ENCODE results near the gene SEPTIN8. TPM values are rescaled to one million over a fixed set of nuclear protein-coding genes. Genes with fewer than 3 reads are reported as not detected.

SEPTIN8 gene
- total RNA-seq, 5 donors from 2014 or later (not counting 1 experiment from before 2014, with no cell fraction given), result 6.6 to 12.4 (median 11.0) TPM

DNA sequence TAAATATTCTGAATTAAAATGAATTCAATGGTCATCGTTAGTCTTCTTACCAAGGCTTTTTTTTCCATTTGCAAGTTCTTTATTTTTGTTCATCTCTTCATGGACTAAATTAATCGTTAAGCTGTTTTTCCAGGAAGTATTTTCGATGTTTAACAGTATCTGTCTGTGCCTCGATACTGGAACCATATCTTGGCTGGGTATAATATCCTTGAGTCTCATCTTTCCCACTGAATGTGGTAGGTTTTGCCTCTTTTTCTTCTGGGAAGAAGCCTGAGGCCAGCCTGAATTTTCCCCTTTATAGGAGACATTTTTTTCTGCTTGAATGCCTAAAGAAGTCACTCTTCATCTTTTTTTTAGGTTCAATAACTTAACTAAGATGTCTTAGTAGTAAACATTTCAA is 4.0 kb upstream of the SEPTIN8 start:
- no peak for ATAC-seq (replicated peaks in 1 of 4)
- H3K36me3 Mint-ChIP-seq, result no peaks in the 10 kb centered on the region
- H3K9me3 Mint-ChIP-seq, result no peaks in the 10 kb centered on the region
- ChIA-PET CTCF (interaction anchor here in 1 of 2 donors (0.7 kb wide), 1 partner anchor 71 kb away, joined by 3 read pairs; no protein-coding TSS in a partner anchor), POLR2A (interaction anchor here in 1 of 2 donors (0.6 kb wide), 1 partner anchor 75 kb away, joined by 3 read pairs; no protein-coding TSS in a partner anchor)
- no peak overlapping the region for H3K27ac ChIP-seq (ENCODE audit: low read length)
- peaks cover 3 to 17% of the 10 kb centered on the region in 2 experiments for H3K4me1 ChIP-seq (ENCODE audit: control insufficient read depth in 1 of 2, extremely low read depth in 1 of 2, insufficient read depth in 2 of 2, low read length in 2 of 2)
- no peaks in the 10 kb centered on the region for H3K36me3 ChIP-seq (ENCODE audit: control insufficient read depth in 2 of 2, extremely low read depth in 1 of 2, insufficient read depth in 1 of 2, low read length in 1 of 2)
- H3K9me3 ChIP-seq, result no peaks in the 10 kb centered on the region
- no peak overlapping the region for H3K4me3 ChIP-seq (ENCODE audit: control insufficient read depth in 1 of 2, extremely low read depth in 1 of 2, low read length in 1 of 2)
- H3K27me3 ChIP-seq (replicated peaks in 1 of 2; ENCODE audit: control insufficient read depth in 2 of 2, extremely low read depth in 1 of 2, insufficient read depth in 2 of 2, low read length in 1 of 2), result peaks cover 4 to 48% of the 10 kb centered on the region in 2 experiments
- peaks cover 21 to 35% (median 31%) of the 10 kb centered on the region in 3 donors for H3K4me1 Mint-ChIP-seq
- H3K27me3 Mint-ChIP-seq, result peaks cover 43 to 49% of the 10 kb centered on the region in 2 donors
- no peak overlapping the region for H3K27ac Mint-ChIP-seq
- no CpG with 5 or more reads among the region's 4 CpGs for WGBS (ENCODE audit: insufficient coverage)
- no peak for DNase-seq
- H3K4me3 Mint-ChIP-seq, result no peak overlapping the region

- no peaks in the 10 kb centered on the region for H3K9me3 Mint-ChIP-seq
- H3K4me3 Mint-ChIP-seq, result no peak overlapping the region
Observed at GRCh38 chr5:132780577-132780976, 3.5 kb upstream of the SEPTIN8 start.

GRCh38 chr5:132779961-132780360 is 2.9 kb upstream of the SEPTIN8 start:
- Mint-ChIP-seq H3K4me3 (no peak overlapping the region), H3K27me3 (peaks cover 35 to 38% of the 10 kb centered on the region in 2 donors)
- WGBS (ENCODE audit: insufficient coverage), result 100% methylated on average over 2 of the region's 3 CpGs

More at GRCh38 chr5:132780577-132780976, 3.5 kb upstream of the SEPTIN8 start:
- Mint-ChIP-seq H3K27ac (no peak overlapping the region), H3K36me3 (no peaks in the 10 kb centered on the region), H3K4me1 (peaks cover 23 to 40% (median 31%) of the 10 kb centered on the region in 3 donors), H3K27me3 (peaks cover 40 to 44% of the 10 kb centered on the region in 2 donors)
- Histone ChIP-seq H3K27ac (ENCODE audit: low read length) (no peak overlapping the region), H3K4me1 (ENCODE audit: control insufficient read depth in 1 of 2, extremely low read depth in 1 of 2, insufficient read depth in 2 of 2, low read length in 2 of 2) (peaks cover 3 to 18% of the 10 kb centered on the region in 2 experiments), H3K27me3 (replicated peaks in 1 of 2; ENCODE audit: control insufficient read depth in 2 of 2, extremely low read depth in 1 of 2, insufficient read depth in 2 of 2, low read length in 1 of 2) (peaks cover 4 to 47% of the 10 kb centered on the region in 2 experiments), H3K9me3 (no peaks in the 10 kb centered on the region), H3K4me3 (ENCODE audit: control insufficient read depth in 1 of 2, extremely low read depth in 1 of 2, low read length in 1 of 2) (no peak overlapping the region), H3K36me3 (ENCODE audit: control insufficient read depth in 2 of 2, extremely low read depth in 1 of 2, insufficient read depth in 1 of 2, low read length in 1 of 2) (no peaks in the 10 kb centered on the region)
- ATAC-seq (replicated peaks in 1 of 4) (no peak), DNase-seq (no peak)
- ChIA-PET CTCF (interaction anchor here in 1 of 2 donors (0.7 kb wide), 1 partner anchor 71 kb away, joined by 3 read pairs; no protein-coding TSS in a partner anchor), POLR2A (no interaction called here)
- WGBS (ENCODE audit: insufficient coverage), result no CpG with 5 or more reads among the region's 1 CpG

GRCh38 chr5:132778856-132779255 is 1.8 kb upstream of the SEPTIN8 start:
- Mint-ChIP-seq H3K4me1 (peaks cover 26 to 43% (median 31%) of the 10 kb centered on the region in 3 donors), H3K27me3 (peaks cover 30 to 36% of the 10 kb centered on the region in 2 donors), H3K4me3 (peak overlapping the region; percentile 72 to 83 (median 79)), H3K27ac (no peak overlapping the region), H3K9me3 (no peaks in the 10 kb centered on the region), H3K36me3 (no peaks in the 10 kb centered on the region)
- H3K36me3 ChIP-seq (ENCODE audit: control insufficient read depth in 2 of 2, extremely low read depth in 1 of 2, insufficient read depth in 1 of 2, low read length in 1 of 2), result no peaks in the 10 kb centered on the region
- POLR2A ChIA-PET, result interaction anchor here in 1 of 2 donors (0.6 kb wide), 1 partner anchor 1046 kb away, joined by 3 read pairs; no protein-coding TSS in a partner anchor
- no peak overlapping the region for H3K4me3 ChIP-seq (ENCODE audit: control insufficient read depth in 1 of 2, extremely low read depth in 1 of 2, low read length in 1 of 2)
- DNase-seq (no peak), ATAC-seq (replicated peaks in 1 of 4) (no peak)
- 92% methylated on average over 3 of the region's 5 CpGs for WGBS (ENCODE audit: insufficient coverage)
- peaks cover 4 to 40% of the 10 kb centered on the region in 2 experiments for H3K27me3 ChIP-seq (replicated peaks in 1 of 2; ENCODE audit: control insufficient read depth in 2 of 2, extremely low read depth in 1 of 2, insufficient read depth in 2 of 2, low read length in 1 of 2)
- H3K4me1 ChIP-seq (ENCODE audit: control insufficient read depth in 1 of 2, extremely low read depth in 1 of 2, insufficient read depth in 2 of 2, low read length in 2 of 2), result peaks cover 3 to 18% of the 10 kb centered on the region in 2 experiments
- H3K9me3 ChIP-seq, result no peaks in the 10 kb centered on the region
- CTCF ChIA-PET, result no interaction called here
- no peak overlapping the region for H3K27ac ChIP-seq (ENCODE audit: low read length)

More at GRCh38 chr5:132779961-132780360, 2.9 kb upstream of the SEPTIN8 start:
- Mint-ChIP-seq H3K9me3 (no peaks in the 10 kb centered on the region), H3K4me1 (peaks cover 26 to 43% (median 31%) of the 10 kb centered on the region in 3 donors), H3K27ac (no peak overlapping the region), H3K36me3 (no peaks in the 10 kb centered on the region)
- CTCF ChIA-PET, result no interaction called here
- H3K36me3 ChIP-seq (ENCODE audit: control insufficient read depth in 2 of 2, extremely low read depth in 1 of 2, insufficient read depth in 1 of 2, low read length in 1 of 2), result no peaks in the 10 kb centered on the region
- POLR2A ChIA-PET, result interaction anchor here in 1 of 2 donors (0.5 kb wide), 1 partner anchor 1296 kb away, joined by 3 read pairs; no protein-coding TSS in a partner anchor
- peaks cover 4 to 46% of the 10 kb centered on the region in 2 experiments for H3K27me3 ChIP-seq (replicated peaks in 1 of 2; ENCODE audit: control insufficient read depth in 2 of 2, extremely low read depth in 1 of 2, insufficient read depth in 2 of 2, low read length in 1 of 2)
- ATAC-seq (replicated peaks in 1 of 4) (no peak), DNase-seq (no peak)
- no peak overlapping the region for H3K27ac ChIP-seq (ENCODE audit: low read length)
- peaks cover 3 to 18% of the 10 kb centered on the region in 2 experiments for H3K4me1 ChIP-seq (ENCODE audit: control insufficient read depth in 1 of 2, extremely low read depth in 1 of 2, insufficient read depth in 2 of 2, low read length in 2 of 2)
- no peaks in the 10 kb centered on the region for H3K9me3 ChIP-seq
- H3K4me3 ChIP-seq (ENCODE audit: control insufficient read depth in 1 of 2, extremely low read depth in 1 of 2, low read length in 1 of 2), result no peak overlapping the region

- Histone ChIP-seq H3K4me1 (ENCODE audit: control insufficient read depth in 1 of 2, extremely low read depth in 1 of 2, insufficient read depth in 2 of 2, low read length in 2 of 2) (peaks cover 3 to 18% of the 10 kb centered on the region in 2 experiments), H3K4me3 (ENCODE audit: control insufficient read depth in 1 of 2, extremely low read depth in 1 of 2, low read length in 1 of 2) (peak overlapping the region in 1 of 2 donors; percentile 78), H3K36me3 (ENCODE audit: control insufficient read depth in 2 of 2, extremely low read depth in 1 of 2, insufficient read depth in 1 of 2, low read length in 1 of 2) (no peaks in the 10 kb centered on the region), H3K27me3 (replicated peaks in 1 of 2; ENCODE audit: control insufficient read depth in 2 of 2, extremely low read depth in 1 of 2, insufficient read depth in 2 of 2, low read length in 1 of 2) (peaks cover 4 to 33% of the 10 kb centered on the region in 2 experiments), H3K27ac (ENCODE audit: low read length) (no peak overlapping the region), H3K9me3 (no peaks in the 10 kb centered on the region)
- peaks cover 26 to 36% of the 10 kb centered on the region in 2 donors for H3K27me3 Mint-ChIP-seq
- no peak for DNase-seq
- peak overlapping the region; percentile 72 to 83 (median 79) for H3K4me3 Mint-ChIP-seq
- no peaks in the 10 kb centered on the region for H3K36me3 Mint-ChIP-seq
- CTCF ChIA-PET, result interaction anchor here in 1 of 2 donors (0.6 kb wide), 1 partner anchor 40 kb away, joined by 3 read pairs; no protein-coding TSS in a partner anchor
- no peak overlapping the region for H3K27ac Mint-ChIP-seq
- POLR2A ChIA-PET, result interaction anchor here in 1 of 2 donors (0.6 kb wide), 1 partner anchor 251 kb away, joined by 3 read pairs; no protein-coding TSS in a partner anchor
- ATAC-seq (replicated peaks in 1 of 4), result no peak
- 73% methylated on average over 3 of the region's 4 CpGs for WGBS (ENCODE audit: insufficient coverage)
- H3K4me1 Mint-ChIP-seq, result peaks cover 26 to 43% (median 31%) of the 10 kb centered on the region in 3 donors
- H3K9me3 Mint-ChIP-seq, result no peaks in the 10 kb centered on the region
Observed at GRCh38 chr5:132778129-132778528, 1.1 kb upstream of the SEPTIN8 start.

- H3K36me3 ChIP-seq (ENCODE audit: control insufficient read depth in 2 of 2, extremely low read depth in 1 of 2, insufficient read depth in 1 of 2, low read length in 1 of 2), result no peaks in the 10 kb centered on the region
- peak in 1 of 4 experiments; percentile 62 for ATAC-seq (replicated peaks in 1 of 4)
- peaks cover 26 to 43% (median 31%) of the 10 kb centered on the region in 3 donors for H3K4me1 Mint-ChIP-seq
- peak overlapping the region in 1 of 3 donors; percentile 45 for H3K4me3 Mint-ChIP-seq
- peak in 2 of 35 experiments; percentile 18 to 30 for DNase-seq
- under 1% methylated on average over 39 of the region's 40 CpGs for WGBS (ENCODE audit: insufficient coverage)
- H3K27me3 ChIP-seq (replicated peaks in 1 of 2; ENCODE audit: control insufficient read depth in 2 of 2, extremely low read depth in 1 of 2, insufficient read depth in 2 of 2, low read length in 1 of 2), result peaks cover 4 to 20% of the 10 kb centered on the region in 2 experiments
- H3K4me1 ChIP-seq (ENCODE audit: control insufficient read depth in 1 of 2, extremely low read depth in 1 of 2, insufficient read depth in 2 of 2, low read length in 2 of 2), result peaks cover 3 to 18% of the 10 kb centered on the region in 2 experiments
- no peaks in the 10 kb centered on the region for H3K9me3 Mint-ChIP-seq
- H3K9me3 ChIP-seq, result no peaks in the 10 kb centered on the region
- no peak overlapping the region for H3K27ac Mint-ChIP-seq
- peaks cover 16 to 30% of the 10 kb centered on the region in 2 donors for H3K27me3 Mint-ChIP-seq
- H3K4me3 ChIP-seq (ENCODE audit: control insufficient read depth in 1 of 2, extremely low read depth in 1 of 2, low read length in 1 of 2), result peak overlapping the region; percentile 58 to 86
- H3K36me3 Mint-ChIP-seq, result no peaks in the 10 kb centered on the region
- H3K27ac ChIP-seq (ENCODE audit: low read length), result no peak overlapping the region
- ChIA-PET POLR2A (no interaction called here), CTCF (interaction anchor here in 1 of 2 donors (0.7 kb wide), 1 partner anchor 118 kb away, joined by 5 read pairs; no protein-coding TSS in a partner anchor)
Observed at GRCh38 chr5:132776938-132777208, 166 bp downstream of the SEPTIN8 start.
